Nephron (organoid): ENCODE results near the gene MKS1.

Experiments
- H3K27ac Mint-ChIP-seq, 3 experiments: 2 replicates each; pipeline ENCODE4 v1.8.0; 2020; ENCODE audit warnings: mixed read lengths in 3 of 3, mild to moderate bottlenecking in 2 of 3, moderate library complexity in 1 of 3
- H3K27me3 Mint-ChIP-seq: 2 replicates; pipeline ENCODE4 v1.8.0; 2021; ENCODE audit warnings: low read depth, mild to moderate bottlenecking, moderate library complexity, mixed read lengths
- H3K36me3 Mint-ChIP-seq: 2 replicates; pipeline ENCODE4 v1.8.0; 2020; ENCODE audit warnings: low read depth, mixed read lengths
- H3K4me1 Mint-ChIP-seq: 2 replicates; pipeline ENCODE4 v1.8.0; 2020; ENCODE audit warnings: mixed read lengths
- H3K4me3 Mint-ChIP-seq, 3 experiments: 2 replicates each; pipeline ENCODE4 v1.8.0; 2020; ENCODE audit warnings: mild to moderate bottlenecking in 3 of 3, mixed read lengths in 3 of 3, moderate library complexity in 2 of 3
- H3K9me3 Mint-ChIP-seq: 2 replicates; pipeline ENCODE4 v1.8.0; 2020; ENCODE audit warnings: mixed read lengths
- CTCF ChIP-seq, 3 experiments: fragments of 200-600 bp; sonication (generic); IDR thresholded peaks; one replicate each; pipeline ENCODE4 v1.5.0; 2021; ENCODE audit warnings: antibody characterized with exemption in 3 of 3; ENCODE audit not compliant: unreplicated experiment in 3 of 3

MKS1 gene

GRCh38 chr17:58246104-58246740 lies 27.2 kb upstream of the MKS1 start:
- Mint-ChIP-seq H3K4me1 (peaks cover 5% of the 10 kb centered on the region), H3K36me3 (no peaks in the 10 kb centered on the region), H3K4me3 (no peak overlapping the region), H3K27ac (no peak overlapping the region), H3K27me3 (peaks cover 91% of the 10 kb centered on the region), H3K9me3 (no peaks in the 10 kb centered on the region)
- TF ChIP-seq CTCF (IDR thresholded peaks at IDR 0.05; ENCODE audit: unreplicated experiment in 3 of 3), result no peak

- Mint-ChIP-seq H3K4me1 (peaks cover 5% of the 10 kb centered on the region), H3K9me3 (no peaks in the 10 kb centered on the region), H3K27me3 (peaks cover 89% of the 10 kb centered on the region), H3K36me3 (no peaks in the 10 kb centered on the region), H3K27ac (no peak overlapping the region), H3K4me3 (no peak overlapping the region)
- TF ChIP-seq CTCF (IDR thresholded peaks at IDR 0.05; ENCODE audit: unreplicated experiment in 3 of 3), result no peak
These were observed 26.5 kb upstream of the MKS1 start for GRCh38 chr17:58245428-58246103.

GRCh38 chr17:58244963-58245362 lies 25.9 kb upstream of the MKS1 start:
- H3K4me3 Mint-ChIP-seq, result no peak overlapping the region
- H3K27ac Mint-ChIP-seq, result no peak overlapping the region
- peaks cover under 1% of the 10 kb centered on the region for H3K4me1 Mint-ChIP-seq
- H3K36me3 Mint-ChIP-seq, result no peaks in the 10 kb centered on the region
- TF ChIP-seq CTCF (IDR thresholded peaks at IDR 0.05; ENCODE audit: unreplicated experiment in 3 of 3), result no peak
- peaks cover 89% of the 10 kb centered on the region for H3K27me3 Mint-ChIP-seq
- H3K9me3 Mint-ChIP-seq, result no peaks in the 10 kb centered on the region

- Mint-ChIP-seq H3K4me3 (no peak overlapping the region), H3K27me3 (peaks cover 90% of the 10 kb centered on the region), H3K36me3 (no peaks in the 10 kb centered on the region), H3K4me1 (no peaks in the 10 kb centered on the region), H3K27ac (no peak overlapping the region), H3K9me3 (no peaks in the 10 kb centered on the region)
- no peak for TF ChIP-seq CTCF (IDR thresholded peaks at IDR 0.05; ENCODE audit: unreplicated experiment in 3 of 3)
These were observed 23.2 kb upstream of the MKS1 start for GRCh38 chr17:58242171-58242784.

- TF ChIP-seq CTCF (IDR thresholded peaks at IDR 0.05; ENCODE audit: unreplicated experiment in 3 of 3), result no peak
- Mint-ChIP-seq H3K27me3 (peaks cover 90% of the 10 kb centered on the region), H3K4me3 (no peak overlapping the region)
These were observed 20.9 kb upstream of the MKS1 start for GRCh38 chr17:58239987-58240386.

More at GRCh38 chr17:58239987-58240386, 20.9 kb upstream of the MKS1 start:
- Mint-ChIP-seq H3K4me1 (no peaks in the 10 kb centered on the region), H3K9me3 (no peaks in the 10 kb centered on the region), H3K27ac (no peak overlapping the region), H3K36me3 (no peaks in the 10 kb centered on the region)
